ENCODE results near the gene CDH12.
"Not testable (repeated sequence)": the region's sequence is repeated elsewhere in the genome, so short reads cannot be mapped to it uniquely, and the experiment has no call there.

The CDH12 gene

DNA sequence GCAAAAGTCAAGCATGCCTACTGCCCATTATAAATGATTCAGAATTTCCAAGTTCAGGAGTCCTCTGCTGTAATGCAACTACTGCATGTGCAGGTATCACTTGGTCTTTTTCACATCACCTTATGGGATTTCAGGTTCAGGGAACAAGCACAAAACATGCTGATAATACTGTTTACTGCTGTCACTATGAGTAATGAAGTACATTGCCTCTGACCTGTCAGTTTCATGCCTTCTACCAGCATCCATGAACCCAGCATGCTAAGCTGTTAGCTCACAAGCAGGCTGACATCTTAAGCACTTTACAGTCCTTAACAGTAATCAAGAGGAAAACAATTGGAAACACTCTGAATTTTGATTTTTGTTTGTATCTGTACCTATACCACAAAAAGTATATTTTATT, 743.8 kb downstream of the CDH12 start:
- DNase-seq: no peak

DNA sequence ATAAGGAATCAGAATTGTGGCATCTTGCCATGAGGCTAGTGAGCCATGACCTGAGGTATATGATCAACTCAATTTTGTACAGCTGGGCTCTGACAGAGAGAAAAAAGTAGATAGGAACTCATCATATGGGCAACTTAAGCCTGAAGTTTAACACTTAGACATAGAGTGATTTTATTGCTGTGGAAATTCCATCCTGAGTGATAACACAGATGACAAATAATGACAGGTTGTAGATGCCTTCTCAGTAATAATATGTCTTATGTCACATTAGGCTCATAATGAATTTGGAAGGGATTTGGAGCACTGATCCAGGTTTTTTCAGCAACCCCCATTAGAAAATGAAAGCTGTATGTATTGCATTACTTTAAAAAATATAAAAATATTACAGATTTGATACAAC, 744.6 kb downstream of the CDH12 start:
- DNase-seq: no peak

DNA sequence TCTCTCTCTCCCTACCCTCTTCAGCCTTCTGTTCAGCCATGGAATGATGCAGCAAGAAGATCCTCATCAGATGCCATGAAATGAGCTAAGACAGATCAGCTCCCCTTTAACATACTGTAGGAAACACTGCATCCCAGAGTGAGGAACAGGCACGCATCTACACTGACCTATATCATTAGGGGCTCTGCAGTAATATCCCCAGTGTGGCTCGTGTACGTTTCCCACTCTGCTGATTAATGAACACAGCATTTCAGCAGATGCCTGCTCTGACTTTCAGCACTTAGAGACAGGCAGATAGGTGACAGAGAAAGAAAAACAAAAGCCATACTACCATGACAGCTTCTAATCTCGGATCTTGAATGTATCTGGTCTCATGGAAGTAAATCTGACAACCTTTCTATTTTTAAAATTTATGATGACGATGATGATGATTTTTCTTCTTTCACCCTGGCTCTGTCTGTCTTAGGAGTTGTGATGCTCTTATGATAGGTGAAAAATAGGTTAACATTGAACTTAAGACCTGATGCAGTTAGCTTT, 750.3 kb downstream of the CDH12 start:
- DNase-seq: no peak

DNA sequence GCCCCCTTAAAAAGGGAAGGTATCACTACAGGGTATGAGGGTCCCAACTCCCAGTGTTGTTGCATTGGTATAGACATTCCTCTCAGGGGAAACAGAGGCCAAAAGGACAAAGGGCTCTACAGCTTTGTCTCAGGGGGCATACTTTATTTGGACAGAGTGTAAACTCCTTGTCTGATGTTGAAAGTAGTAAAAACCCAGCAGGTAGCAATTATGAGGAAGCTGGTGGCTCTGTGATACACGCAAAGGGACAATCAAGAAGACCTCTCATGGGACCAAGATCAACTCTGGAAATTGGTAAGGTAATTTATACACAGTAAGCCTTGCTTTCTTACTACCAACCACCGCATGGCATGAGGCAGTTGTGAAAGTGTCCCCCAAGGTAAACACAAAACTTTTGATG, 764.6 kb downstream of the CDH12 start:
- DNase-seq: no peak

DNA sequence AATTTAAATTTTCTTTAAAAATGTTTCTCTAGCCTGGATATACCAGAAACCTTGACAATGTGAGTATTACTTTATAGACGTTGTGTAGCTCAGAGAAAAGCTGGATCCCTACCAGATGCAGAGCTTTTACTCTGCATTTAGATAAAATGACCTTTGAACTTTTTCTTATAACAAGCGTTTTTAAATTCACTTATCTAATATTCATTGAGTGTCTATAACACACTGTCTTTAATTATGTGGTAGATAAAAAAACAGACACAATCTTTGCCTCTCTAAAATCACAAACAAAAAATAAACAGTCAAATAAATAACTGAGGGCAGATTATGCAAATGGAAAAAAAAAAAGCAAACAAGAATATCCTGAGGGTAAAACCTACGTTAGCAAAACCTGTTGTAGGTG, 773.6 kb downstream of the CDH12 start:
- no peak for DNase-seq

DNA sequence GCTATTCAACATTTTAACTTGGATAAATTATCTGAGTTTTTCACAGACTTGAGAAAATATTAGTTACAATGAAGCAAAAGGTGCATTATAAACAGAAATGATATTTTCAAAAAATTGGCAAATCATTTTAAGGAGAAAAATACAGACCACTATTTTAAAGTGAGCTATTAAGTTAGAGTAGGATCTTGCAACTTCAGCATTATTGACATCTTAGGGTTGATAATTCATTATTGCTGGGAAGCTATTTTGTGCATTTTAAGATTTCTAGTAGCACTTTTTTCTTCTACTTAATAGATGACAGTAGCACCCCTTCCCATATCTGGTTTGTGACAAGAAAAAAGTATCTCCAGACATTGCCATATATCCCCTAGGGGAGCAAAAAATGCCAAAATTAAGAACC, 774.1 kb downstream of the CDH12 start:
- DNase-seq: no peak

DNA sequence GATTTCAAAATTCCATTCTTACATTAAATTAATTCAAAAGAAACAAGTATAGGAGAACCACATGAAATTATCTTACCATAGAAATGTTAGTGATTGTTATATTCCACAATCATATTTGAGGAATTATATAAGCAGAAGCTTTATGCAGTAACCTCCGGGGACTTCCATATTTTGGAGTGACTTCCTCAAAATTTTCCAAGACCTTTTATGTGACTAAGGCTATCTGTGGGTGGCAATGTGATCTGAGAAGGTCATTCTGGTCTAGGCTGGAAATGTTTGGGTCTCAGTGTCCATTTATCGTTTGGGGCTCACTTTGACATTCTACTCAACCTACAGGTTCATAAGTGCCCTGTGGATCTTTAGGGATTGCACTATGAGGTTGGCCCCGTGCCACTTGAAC, 776.6 kb downstream of the CDH12 start:
- no peak for DNase-seq

DNA sequence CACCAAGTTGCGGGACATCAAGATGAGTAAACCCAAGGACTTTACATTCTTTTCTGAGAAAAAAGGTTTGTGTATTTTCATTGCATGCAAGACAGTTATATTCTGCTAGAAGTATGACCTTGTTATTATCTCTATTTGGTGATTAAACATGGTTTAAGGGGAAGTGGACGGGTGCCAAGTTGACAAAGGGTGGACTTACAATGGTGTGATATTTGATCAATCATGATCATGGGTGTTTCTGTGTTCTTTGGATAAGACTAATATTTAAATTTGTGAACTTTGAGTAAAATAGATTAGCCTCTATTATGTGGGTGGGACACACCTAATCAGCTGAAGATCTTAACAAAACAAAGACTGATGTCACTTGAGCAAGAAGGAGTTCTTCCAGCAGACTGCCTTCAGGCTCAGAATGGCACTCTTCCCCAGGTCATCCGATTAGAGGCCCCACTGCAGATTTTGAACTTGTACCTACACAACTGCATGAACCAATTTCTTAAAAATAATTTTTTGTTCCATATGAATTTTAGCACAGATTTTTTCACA, 782.9 kb downstream of the CDH12 start:
- DNase-seq: no peak

DNA sequence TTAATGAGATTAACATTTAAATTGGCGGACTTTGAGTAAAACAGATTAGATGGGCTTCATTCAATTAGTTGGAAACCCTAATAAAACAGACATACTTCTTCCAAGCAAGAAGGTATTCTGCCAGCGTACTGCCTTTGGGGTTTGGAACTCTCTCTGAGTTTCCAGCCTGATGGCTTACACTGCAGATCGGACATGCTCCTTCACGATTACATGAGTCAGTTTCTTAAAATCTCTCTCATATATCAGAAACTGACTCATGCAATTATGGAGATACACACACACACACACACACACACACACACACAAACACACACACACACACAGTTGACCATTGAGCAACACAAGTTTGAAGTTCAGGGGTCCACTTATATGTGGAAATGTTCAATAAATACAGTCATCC, 789.4 kb downstream of the CDH12 start:
- DNase-seq: no peak

DNA sequence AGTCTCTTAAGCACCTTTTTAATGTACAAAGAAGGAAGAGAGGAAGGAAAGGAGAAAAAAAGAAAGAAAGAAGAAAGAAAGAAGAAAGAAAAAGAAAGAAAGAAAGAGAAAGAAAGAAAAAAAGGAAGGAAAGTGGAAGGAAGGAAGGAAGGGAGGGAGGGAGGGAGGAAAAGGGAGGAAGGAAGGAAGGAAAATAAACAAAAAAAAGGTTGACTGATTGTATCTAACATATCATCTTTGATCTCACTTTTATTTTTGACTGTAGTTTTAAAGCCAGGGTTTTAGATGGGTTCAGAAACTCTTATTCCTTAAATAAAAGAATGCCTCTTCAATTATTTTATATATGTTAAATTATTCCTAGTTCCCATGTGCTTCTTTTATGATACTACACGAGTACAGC, 794.5 kb downstream of the CDH12 start:
- DNase-seq: no peak

DNA sequence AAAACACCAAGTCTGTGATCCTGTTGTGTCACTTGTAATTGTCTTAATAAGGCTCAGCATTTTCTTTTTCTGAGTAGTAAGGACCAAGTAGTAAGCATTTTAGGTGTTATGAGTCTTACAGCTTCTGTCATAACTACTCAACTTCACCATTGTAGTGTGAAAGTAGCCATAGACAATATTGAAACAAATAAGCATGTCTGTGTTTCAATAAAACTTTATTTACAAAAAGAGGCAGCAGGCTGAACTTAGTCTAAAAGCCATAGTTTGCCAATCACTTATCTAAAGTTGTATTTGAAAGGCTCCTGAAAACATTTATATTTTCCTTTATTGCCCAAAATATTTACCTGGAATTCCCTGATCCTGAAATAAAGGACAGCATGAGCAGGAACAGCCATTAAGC, 796.1 kb downstream of the CDH12 start:
- DNase-seq: no peak

DNA sequence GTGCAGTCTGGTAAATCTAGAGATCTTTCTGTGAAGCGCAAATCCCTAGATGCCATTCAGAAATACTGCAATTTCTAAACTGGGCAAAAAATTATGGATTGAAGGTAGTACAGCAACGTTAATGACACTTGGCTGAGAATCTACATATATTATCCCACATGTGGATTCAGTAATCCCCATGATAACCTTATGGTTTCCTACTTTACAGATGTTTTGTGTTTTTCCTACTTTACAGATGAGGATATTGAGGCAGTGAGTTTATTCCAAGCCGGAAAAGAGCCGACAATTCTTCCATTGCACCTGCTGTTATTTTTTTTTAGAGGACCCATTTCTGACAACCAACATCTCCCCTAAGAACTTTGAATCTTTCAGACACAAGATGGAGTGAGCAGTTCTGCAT, 796.5 kb downstream of the CDH12 start:
- no peak for DNase-seq

DNA sequence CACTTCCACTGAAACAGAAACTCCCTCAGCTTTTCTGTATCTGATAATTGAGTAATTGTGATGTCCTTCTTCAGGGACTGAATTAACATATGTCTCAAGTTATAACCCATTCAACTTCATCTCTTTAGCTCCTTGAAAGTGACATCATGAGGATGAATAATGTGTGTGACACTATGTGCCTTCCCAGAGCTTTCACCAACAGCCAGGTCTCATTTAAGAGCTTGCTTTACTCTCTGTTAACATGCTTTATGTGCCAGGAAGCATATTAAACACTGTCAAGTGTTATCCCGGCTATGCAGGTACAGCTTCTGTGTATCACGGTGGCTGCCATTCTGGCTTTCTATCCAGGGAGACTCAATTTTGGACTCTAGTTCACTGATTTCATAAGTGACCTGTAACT, 799.9 kb downstream of the CDH12 start:
- DNase-seq: no peak

DNA sequence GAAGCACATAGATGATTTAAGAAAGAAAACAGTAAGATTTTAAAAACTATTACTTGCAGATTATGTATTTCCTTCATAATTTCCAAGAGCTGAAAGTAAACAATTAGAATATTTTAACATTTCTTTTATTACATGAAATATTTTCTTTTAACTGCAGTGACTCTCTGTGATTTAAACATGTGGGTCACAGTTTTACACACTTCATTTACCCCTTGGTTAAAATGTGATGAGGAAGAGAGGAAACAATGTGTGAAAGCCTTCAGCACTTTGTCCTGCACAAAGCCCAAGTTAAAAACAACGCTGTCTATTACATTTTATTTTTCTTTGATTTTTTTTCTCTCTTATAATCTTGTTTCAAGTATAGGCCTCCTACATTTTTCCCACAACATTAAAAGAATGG, 801.3 kb downstream of the CDH12 start:
- DNase-seq: no peak

DNA sequence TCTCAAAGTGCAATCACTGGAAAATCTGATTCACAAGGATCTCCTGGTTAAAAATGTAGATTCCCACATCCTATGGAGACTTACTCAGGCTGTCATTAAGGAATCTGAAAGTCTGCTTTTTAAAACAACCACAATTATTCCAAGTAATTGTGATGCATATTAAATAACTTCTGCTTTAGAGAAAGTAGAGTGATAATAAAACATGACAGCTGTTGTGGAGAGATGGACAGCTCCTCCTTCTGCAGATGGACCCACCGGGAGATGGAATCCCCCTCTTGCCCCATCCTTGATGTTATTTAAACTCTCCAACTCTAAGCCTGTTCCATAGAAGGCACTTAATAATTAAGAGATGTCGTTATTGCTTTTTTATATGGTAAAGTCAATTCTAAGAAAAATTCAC, 802.2 kb downstream of the CDH12 start:
- no peak for DNase-seq

DNA sequence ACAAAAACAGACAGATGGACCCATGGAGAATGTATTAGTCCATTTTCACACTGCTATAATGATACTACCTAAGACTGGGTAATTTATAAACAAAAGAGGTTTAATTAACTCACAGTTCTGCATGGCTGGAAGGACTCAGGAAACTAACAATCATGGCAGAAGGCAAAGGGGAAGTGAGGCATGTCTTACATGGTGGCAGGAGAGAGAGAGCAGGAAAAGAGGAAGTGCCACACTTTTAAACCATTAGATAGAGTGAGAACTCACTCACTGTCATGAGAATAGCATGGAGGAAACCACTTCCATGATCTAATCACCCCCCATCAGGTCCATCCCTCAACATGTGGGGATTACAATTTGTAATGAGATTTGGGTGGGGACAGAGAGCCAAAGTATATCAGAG, 808.9 kb downstream of the CDH12 start:
- DNase-seq: no peak

DNA sequence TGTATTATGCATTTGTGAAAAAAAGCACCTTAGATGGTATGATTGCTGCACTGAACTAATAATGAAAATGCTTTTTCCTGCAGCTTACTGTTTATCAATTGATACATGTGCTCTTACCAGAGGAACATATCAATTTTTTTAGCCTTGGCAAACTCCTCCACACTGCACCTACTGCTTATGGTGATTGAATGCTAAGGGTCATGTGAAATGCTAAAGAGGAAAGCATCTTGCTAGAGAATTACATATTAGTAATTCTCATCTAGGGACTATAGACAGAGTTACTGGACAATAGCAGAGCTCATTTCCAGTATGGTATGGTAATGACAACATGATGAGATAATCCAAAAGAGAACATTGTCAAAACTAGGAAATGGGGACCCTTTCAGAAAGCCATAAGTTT, 817.1 kb downstream of the CDH12 start:
- no peak for DNase-seq

DNA sequence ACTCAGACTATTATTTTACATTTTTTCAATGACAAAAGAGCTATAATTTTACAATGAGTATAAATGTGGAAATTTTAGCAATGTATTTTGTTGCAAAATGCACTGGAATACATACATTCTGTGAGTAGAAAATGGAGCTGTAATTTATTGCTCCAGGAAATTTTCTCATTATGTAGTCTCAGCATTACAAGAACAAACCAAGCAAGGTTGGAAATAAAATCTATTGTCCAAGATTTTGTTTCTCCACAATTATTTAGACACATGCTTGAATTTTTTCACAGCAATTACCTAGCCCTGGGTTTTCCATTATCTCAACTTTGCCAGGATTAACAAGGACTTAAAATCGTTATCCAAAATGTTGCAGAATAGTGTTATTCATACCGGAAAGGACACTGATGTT, 820.1 kb downstream of the CDH12 start:
- no peak for DNase-seq

DNA sequence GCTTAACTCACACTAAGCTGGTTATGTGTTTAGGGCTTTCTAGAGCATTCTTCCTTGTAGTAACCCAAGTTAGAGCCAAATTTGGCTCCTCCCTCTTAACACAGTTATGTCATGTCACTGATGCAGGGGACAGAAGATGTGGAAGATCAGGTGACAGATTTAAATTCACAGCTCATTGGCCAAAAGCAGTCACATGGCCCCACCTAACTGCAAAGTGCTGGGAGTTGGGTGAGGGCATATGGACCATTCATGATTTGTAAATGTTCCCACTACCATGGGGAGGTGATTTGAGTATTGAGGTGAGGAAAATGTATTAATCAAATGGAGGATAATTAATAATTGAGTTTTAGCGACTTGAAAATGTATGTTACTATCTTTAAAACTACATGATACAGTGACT, 829.4 kb downstream of the CDH12 start:
- DNase-seq: no peak

DNA sequence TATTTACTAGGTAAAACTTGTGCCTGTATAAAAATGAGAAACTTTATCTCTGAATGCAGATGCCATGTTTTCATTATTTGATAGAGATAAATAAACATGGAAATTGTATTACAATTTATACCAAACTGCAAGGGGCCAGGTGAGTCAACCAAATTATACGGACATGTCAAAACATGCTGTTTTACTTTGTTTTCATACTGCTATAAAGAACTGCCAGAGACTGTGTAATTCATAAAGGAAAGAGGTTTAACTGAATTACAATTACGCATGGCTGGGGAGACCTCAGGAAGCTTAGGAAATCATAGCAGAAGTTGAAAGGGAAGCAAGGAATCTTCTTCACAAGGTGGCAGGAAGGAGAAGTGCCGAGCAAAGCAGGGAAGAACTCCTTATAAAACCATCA, 840.3 kb downstream of the CDH12 start:
- DNase-seq: not testable (repeated sequence)

DNA sequence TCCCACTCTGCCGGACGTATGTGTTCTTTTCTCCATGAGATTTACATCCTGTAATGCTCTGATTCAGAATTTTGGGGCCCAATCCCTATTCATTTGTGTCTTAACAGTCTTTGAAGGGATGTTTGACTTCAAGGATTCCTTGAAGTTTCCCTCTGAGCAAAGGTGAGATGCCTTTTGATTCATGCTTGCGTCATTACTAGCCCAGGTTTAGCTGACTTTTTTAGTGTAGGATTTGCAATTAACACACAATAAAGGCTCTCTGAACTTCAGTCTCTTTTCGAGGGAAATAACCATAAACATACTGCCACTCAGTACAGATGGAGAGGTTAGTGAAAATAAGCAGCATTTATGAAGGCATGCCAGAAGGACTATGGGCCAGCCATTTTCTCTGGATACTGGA, 842.3 kb downstream of the CDH12 start:
- not testable (repeated sequence) for DNase-seq

DNA sequence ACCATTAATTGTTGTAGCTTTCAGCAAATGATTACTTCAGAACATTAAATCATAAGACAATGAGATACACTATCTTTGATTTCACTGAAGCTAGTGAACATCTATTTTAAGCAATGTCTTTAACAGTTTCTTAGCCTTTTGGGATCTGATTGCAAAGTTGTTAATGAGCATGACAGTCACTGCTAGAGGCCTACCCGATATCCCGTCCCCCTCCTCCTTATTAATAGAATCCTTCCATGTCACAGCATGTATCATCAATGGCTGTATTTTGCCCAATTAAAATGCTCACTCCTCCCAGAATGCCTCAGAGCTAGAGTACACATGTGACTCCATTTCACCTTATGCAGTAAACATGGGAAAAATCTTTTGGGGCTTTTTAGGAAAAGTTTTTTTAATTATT, 852.0 kb downstream of the CDH12 start:
- not testable (repeated sequence) for DNase-seq

DNA sequence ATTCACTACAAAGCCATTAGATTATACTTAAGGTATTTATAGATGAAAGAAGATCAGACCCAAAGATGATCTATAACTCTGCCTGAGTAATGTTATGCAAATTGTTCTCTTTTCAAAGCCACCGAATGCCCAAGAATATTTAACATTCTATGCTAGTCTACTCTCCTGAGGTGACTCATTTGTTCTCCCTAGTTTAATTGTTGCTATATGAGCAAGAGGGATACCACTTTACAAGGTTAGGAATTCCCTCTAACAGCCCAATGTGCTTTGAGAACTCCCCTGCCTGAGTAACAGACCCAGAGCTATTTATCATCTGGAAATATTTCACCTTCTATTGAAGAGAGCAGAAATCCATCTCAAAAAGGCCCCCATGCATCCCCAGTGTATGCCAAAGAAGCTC, 867.3 kb downstream of the CDH12 start:
- not testable (repeated sequence) for DNase-seq

DNA sequence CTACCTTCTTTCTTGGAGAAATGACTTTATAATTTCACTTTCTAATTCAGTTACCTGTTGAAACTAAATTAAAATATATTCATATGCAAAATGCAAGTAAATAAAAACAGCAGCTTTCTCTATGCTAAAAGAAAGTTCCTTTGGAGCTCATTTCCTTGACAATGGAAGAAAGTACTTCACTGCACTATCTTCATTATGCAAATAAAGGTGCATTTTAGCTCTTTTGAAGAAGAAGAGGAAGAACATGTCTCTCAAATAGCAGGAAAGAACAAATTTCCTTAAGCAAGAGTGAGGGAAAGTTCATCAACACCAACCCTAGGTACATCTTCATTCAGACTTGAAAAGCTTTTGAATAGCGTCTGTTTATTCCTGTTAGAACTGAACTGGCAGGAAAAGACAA, 901.6 kb downstream of the CDH12 start:
- not testable (repeated sequence) for DNase-seq

DNA sequence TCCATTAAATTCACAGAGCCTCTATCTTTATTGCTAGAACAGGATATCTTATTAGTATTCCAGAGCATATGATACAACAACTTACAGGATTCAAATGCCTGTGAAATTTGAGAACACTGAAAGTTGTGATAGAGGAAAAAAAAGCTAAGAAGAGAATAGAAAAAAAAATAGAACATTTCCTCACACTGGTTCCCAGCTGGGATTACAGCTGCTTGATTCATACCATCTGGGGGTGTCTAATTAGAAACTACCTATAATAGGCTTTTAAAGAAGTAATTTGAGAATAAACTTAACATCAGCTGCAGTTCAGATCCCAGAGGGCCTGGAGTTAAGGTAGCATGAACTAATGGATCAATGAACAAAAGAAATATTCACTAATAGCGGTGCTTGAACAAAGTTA, 922.0 kb downstream of the CDH12 start:
- DNase-seq: peak; percentile 33

All from NCI-H1694 (cell line).